ENCODE data around the gene SMG6.

The SMG6 gene

DNA sequence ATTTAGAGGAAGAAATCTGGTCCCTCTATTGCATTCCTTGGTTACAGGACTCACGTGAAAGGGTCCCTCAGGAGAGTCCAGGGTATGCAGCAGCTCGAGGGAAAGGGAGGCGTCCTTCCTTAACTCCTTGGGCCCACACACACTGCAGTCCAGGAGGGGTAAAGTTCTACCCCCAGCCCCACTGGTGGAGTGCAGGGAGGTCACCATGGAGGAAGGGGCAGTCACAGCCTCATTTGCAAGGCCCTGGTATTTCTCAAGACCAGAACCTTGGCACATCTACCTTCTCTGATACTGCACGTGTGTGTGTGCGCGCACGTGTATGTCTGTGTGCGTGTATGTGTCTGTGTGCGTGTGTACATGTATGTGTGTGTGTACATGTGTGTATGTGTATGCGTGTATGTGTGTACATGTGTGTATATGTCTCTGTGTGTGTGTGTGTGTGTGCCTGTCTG, 237.6 kb downstream of the SMG6 start:
- TF ChIP-seq, protein P1, sequence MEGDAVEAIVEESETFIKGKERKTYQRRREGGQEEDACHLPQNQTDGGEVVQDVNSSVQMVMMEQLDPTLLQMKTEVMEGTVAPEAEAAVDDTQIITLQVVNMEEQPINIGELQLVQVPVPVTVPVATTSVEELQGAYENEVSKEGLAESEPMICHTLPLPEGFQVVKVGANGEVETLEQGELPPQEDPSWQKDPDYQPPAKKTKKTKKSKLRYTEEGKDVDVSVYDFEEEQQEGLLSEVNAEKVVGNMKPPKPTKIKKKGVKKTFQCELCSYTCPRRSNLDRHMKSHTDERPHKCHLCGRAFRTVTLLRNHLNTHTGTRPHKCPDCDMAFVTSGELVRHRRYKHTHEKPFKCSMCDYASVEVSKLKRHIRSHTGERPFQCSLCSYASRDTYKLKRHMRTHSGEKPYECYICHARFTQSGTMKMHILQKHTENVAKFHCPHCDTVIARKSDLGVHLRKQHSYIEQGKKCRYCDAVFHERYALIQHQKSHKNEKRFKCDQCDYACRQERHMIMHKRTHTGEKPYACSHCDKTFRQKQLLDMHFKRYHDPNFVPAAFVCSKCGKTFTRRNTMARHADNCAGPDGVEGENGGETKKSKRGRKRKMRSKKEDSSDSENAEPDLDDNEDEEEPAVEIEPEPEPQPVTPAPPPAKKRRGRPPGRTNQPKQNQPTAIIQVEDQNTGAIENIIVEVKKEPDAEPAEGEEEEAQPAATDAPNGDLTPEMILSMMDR (IDR thresholded peaks at IDR 0.05), result no peak

DNA sequence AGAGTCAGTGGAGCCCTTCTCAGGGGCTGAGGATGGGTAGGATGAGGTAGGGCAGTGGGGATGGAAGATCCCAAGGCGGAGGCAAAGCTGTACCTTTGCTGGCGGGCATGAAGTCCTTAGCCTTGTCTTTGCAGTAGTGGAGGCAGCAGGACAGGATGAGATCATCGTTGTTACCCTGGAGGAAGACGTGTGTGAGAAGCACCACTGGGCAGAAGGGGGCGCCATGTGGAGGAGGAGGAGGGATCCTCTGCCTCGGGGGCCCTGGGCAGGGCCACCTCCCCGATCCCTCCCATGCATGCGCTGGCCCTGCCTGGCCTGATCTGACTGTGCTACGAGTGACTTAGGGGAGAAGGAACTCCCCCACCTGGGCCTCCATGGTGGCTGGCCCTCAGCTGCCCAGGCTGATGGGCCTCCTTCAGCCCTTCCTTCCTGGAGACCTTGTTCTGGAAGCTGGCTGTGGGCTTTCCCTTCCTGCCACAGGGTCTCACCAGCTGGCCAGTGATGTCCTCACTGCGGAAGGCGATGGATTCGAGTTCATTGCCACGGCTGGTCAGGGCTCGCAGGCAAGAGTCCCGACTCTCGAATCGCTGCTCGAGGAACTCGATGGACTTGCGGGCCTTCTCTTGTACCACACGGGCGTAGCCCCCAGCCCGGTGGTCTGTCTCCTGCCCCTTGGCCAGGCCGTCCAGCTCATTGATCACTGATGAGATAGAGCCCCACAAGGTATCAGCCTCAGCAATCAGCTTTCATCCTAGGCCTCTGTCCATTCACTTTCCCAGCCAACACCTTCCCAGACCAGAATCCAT, 238.4 kb downstream of the SMG6 start:
- TF ChIP-seq, protein P1 (IDR thresholded peaks at IDR 0.05), result peak; percentile 35

DNA sequence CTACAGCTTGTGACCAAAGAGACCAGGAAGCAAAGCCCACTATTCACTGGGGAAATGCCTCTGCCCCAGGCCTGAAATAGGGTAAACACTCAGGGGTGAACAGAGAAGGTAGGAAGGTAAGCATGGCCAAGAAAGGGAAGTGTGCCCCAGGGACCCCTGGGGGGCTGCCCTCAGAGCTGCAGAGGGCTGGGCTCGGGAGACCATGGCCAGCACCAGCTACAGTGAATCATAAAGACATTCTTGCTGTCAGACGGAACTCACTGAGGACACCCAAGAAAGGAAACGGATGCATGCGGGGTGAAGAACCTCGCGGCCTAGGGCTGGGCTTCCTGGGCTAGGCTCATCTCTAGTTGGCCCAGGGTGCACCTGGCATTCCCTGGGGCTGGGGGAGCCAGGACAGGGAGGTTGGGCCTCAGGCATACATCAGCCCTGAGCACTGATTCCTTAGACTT, 239.0 kb downstream of the SMG6 start:
- TF ChIP-seq, protein P1 (IDR thresholded peaks at IDR 0.05), result no peak

DNA sequence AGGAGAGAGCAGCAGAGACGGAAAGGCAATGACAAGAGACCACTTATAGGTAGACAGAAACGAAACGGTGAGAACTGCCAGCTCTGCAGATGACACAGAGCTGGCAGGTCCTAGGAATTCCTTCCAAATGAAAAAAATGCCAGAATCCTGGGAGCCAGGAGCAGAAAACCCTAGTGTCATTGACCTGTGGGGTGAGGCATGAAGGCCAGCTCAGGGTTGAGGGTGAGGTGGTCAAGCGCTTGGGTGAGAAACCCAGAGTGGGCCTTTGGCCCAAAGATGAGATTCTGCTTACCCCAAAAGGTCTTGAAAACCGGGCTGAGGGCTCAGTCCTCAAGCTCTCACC, 239.5 kb downstream of the SMG6 start:
- TF ChIP-seq, protein P1 (IDR thresholded peaks at IDR 0.05), result no peak

DNA sequence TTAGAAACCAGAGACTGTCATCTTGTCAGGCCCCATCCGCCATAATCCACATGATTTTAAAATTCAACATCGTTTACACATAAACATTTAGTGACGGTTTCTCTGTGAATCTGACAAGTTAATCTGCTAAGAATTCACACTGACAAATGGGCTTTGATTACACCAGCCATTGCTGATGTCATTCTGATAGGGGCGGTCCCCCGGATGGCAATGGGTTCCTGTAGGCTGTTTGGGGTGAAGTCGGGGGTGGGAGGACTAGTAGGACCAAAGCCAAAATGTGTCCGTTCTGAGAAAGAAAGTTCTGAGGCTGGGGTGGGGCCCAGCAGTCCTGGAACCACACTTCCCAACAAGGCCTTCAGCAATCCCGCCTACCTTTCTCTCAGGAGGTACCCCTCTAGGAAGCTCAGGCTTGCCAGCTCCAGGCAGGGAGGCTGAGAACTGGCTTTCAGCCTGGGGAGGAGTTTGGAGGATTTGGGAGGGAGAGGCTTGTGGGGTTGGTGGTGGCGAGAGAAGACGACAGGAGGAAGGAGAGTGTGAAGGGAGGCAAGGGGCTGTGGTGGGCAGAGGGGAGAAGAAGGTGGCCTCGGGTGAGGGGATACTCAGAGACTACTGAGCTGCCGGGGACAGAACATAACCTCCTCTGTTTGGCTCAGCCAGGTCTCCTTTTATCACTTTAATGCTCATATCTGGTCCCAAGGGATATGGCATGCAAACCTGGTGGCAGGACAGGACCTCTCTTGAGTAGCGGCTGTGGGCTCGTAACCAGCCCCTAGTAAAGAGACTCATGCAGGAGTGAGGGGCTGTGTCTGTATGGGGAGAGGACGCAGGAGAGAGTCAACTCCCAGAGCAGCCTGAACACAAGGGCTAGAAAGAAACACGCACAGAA, 240.1 kb downstream of the SMG6 start:
- TF ChIP-seq, protein P1 (IDR thresholded peaks at IDR 0.05), result no peak

DNA sequence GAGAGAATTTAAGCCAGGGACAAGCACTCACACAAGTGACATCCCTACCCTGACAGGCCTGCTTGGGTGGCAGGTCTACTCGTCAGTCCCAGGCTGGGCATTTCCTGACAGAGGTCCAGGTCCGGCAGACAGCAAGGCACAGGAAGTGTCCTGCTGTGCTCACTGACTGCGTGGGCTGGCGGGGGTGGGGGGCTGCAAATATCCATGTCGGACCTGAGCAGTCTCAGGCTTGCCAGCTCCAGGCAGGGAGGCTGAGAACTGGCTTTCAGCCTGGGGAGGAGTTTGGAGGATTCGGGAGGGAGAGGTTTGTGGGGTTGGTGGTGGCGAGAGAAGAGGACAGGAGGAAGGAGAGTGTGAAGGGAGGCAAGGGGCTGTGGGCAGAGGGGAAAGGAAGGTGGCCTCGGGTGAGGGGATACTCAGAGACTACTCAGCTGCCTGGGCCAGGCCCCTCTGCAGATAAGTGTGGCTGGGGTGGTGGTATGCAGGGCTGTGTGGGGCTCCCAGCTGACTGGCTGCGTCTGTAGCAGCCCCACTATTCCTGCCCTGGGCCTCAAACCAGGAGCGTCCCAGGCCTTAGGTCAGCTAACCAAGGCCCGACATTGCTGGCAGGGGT, 240.9 kb downstream of the SMG6 start:
- TF ChIP-seq, protein P1 (IDR thresholded peaks at IDR 0.05), result no peak

DNA sequence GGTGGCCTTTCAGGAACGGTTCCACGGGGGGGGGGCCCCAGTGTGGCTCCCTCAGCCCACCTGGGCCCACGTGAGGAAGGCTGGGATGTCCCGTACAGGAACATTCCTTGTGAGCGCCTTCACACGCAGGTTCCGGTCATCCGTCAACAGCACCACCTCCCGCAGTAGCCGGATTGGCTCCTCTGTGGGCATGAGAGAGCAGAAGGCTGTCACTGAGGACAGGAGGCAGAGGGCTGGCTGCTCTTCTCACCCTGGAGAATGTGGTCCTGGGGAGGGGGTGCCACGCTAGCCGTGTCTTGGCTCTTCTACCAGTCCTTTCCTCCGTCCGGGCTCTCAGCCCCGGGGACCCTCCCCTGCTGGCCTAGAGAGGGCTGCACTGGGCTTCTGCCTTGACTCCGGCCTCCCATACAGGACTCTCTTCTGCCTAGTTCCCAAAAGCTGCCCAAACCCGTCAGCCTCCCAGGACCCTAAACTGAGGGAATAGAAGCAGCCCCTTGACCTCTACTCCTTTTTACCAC, 242.1 kb downstream of the SMG6 start:
- TF ChIP-seq, protein P1 (IDR thresholded peaks at IDR 0.05), result no peak
